Activated CD8-positive, alpha-beta memory T cell treated with anti-CD3 and anti-CD28 coated beads for 48 hours (primary cell): Measurements from ENCODE around the gene SEPTIN3.
"Not testable (repeated sequence)": the region's sequence is repeated elsewhere in the genome, so short reads cannot be mapped to it uniquely, and the experiment has no call there.

Experiments
- DNase-seq, 3 experiments: peaks; one replicate each; pipeline ENCODE4 v3.0.0-alpha.2; 2020; ENCODE audit warnings: low read depth in 2 of 3, low spot score in 2 of 3

Gene SEPTIN3

DNA sequence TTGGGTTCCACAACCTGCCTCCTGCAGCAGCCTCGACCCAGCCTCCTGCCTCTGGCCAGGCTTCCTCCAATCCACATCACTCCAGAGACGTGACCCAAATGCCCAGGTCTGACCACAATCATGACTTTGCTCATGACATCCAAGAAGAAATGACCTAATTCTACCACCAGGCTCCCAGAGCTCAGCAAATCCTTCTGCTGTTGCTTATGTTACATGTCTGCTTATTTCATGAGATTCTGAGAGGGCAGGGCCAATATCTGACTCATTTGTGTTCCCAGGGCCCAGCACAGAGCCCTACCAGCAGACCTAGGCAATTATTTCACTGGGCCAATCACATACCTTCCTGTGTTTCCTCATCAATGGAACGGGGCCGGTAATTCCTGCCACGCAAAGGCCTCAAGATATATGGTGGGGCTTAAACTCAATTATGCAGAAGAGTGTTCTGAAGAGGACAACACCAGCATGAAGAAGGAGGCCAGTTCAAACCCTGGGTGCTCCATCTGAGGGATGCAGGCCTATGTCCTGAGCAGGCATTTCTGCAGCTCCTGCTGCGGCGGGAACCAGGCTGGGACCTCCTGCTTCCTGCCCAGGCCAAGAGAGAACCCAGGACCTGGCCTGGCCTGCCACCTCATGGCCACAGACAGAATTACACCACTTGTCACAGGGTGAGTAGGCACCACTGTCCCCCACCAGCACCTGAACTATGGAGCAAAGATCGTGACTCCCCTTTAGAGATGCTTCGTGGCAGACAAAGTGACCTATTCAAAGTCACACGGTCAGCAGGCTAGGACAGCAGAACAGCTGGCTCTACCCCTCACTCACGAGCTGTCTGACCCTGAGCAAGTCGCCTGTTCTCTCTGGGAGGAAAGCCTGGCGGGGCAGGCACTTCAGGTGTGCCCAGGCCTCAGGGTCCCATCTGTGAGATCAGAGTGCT is 28.1 kb upstream of the SEPTIN3 start:
- peak in 2 of 3 experiments; percentile 54 to 60 for DNase-seq

DNA sequence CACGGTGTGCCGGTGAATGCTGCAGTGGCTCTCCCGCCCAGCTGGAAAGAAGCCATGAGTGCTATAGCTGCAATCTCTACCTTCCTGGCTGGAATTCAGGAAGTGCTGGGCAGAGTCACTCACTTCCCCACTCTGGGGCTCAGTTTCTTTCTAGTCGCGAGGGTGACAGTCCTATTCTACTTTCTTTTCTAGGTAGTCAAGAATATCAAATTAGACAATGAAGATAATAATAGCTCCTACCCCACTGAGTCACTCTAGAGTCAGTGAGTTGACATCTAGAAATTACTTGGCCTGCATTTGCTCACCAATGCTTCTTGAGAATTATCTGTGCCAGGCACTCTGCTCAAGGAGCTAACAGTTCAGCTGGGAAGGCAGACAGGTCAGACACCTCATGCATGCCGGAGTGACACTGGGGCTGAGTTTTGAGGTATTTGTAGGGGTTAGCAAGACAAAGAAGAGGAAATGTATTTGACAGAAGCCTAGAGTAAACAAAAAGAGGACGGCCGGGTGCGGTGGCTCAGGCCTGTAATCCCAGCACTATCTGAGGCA is 25.5 kb upstream of the SEPTIN3 start:
- no peak for DNase-seq

DNA sequence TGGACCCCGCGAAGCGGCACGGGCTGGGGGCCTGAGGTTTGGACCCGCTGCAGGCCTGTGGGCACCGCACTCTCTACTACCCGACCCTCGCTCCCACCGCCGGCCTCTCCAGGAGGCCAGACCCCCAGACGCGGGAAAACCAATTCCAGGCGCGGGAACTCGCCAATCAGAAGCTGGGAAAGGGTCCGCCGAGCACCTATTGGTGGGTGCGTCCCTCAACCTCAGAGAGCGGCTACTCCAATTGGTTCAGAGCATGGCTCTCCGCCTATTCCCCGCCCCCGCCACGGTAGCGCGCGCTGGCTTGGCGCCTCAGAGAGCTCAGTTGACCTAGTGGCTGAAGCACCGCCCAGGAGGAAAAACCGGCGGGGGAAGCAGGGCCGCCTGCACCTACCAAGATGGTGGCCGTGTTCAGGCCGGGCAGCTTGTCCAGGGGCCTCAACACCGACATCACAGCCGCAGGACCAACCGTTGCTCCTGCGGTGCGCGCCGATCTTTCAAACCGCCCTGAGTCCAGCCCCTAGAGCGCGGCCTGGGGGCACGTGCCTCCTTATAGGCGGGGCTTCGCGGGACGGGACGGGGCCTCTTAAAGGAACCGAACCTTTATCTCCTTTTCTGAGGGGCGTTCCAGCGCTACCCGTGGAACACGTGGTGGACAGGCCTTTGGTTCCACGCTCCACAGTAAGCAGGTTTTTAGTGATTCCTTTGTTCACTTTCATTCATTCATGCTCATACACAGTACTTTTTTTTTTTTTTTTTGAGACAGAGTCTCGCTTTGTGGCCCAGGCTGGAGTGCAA is 22.4 kb upstream of the SEPTIN3 start, which contains the start of gene CENPM:
CENPM (minus strand) TSS at position 524 of the 795 bp plus-strand sequence; CDS start at position 448, 76 bp downstream.
- peak; percentile 87 to 92 (median 90) for DNase-seq

DNA sequence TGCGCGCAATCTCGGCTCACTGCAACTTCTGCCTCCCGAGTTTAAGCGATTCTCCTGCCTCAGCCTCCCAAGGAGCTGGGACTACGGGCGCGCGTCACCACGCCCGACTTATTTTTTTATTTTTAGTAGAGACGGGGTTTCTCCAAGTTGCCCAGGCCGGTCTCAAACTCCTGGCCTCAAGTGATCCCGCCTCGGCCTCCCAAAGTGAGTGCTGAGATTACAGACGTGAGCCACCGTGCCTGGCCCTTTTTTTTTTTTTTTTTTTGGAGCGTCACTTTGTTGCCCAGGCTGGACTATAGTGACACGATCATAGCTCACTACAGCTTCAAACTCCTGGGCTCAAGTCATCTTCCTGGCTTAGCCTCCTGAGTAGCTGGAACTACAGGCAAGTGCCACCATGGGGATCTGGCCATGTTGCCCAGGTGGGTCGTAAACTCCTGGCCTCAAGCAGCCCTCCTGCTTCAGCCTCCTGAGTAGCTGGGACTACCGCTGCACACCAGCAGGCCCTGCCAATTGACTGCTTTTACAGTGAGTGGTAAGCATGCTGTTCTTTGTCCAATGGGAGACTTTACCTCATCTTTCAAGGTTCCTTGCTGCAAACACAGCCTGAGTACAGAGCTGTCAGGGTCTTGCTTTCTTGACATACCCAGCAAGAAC is 21.7 kb upstream of the SEPTIN3 start:
- no peak for DNase-seq

DNA sequence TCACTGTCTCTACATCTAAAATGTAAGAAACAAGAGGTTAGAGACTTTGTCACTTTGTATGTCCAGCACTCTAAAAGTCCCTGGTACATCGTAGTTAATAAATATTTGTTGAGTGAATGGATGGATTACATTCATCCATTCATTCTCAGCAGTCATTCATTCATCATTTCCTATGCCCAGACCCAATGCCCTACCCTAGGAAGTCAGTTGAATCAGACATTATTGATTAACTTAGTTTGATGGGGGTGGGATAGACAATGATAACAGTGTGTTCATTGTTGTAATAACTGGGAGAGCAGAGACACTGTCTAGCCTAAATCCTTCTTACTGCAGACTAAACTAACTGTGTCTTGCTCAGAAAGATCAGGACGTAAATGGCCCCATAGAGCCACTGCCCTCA is 21.1 kb upstream of the SEPTIN3 start:
- no peak for DNase-seq

DNA sequence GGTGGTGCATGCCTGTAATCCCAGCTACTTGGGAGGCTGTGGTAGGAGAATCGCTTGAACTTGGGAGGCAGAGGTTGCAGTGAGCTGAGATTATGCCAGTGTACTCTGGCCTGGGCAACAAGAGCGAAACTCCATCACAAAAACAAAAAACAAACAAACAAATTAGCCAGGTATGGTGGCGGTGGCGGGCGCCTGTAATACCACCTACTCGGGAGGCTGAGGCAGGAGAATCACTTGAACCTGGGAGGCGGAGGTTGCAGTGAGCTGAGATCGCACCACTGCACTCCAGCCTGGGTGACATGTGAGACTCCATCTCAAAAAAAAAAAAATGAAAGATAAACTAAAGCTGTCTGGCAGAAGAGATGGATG is 20.3 kb upstream of the SEPTIN3 start:
- DNase-seq: not testable (repeated sequence)

DNA sequence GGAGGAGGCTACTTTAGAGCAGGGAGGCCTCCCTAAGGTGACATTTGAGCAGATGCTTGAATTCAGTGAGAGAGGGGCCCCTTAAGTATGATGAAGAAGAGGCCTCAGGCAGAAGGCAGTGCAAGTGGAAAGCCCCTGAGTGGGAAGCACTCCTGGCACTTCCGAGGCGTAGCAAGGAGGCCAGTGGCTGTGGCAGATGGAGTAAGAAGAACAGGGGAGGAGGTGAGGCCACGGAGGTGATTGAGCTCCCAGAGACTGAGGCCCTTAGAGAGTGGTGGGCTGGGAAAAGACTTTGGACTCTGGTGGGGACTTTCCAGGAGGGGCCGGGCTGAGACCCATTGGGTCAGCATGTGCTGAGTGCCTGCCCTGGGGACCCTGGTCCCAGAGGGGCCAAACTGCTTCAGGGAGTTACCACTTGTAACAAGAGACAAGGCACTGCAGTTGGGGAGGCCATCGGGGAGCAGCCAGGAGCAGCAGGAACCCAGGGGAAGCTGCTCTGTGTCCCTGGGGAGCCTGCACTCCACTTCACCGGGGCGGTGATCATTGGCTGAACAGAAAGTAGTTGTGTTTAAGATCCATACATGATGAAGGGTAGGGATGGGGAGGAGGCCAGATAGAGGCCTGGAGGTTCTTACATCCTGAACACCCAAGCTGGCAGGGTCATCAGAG is 19.8 kb upstream of the SEPTIN3 start:
- no peak for DNase-seq

DNA sequence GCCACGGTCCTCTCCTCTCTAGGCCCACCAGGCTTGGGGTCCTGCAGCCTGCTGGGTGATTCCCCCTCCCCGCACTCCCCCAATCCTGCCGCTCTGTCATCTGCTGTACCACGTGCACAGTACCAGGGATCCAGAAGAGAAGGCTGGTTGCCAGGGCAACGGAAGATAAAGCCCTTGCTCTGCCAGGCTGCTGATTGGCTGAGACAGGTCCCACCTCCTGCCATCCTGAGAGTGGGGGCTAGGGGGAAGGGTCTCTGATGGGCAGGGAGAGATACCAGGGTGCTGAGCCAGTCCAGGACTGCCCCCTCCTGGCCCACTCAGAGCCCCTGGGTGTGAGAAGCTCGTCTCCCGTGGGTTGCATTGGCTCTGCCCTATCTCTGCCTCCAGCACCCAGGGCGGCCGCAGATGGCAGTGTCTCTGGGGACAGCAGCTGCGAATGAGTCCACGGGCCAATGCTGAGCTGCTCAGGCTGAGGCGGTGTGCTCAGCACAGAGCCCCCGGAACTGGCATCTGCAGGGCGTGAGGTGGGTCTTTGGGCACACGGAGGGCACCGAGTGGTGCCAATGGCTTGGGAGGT is 17.3 kb upstream of the SEPTIN3 start, which contains the start of gene SMIM45:
SMIM45 (plus strand) TSS at position 253 of the 577 bp plus-strand sequence.
- DNase-seq: no peak

DNA sequence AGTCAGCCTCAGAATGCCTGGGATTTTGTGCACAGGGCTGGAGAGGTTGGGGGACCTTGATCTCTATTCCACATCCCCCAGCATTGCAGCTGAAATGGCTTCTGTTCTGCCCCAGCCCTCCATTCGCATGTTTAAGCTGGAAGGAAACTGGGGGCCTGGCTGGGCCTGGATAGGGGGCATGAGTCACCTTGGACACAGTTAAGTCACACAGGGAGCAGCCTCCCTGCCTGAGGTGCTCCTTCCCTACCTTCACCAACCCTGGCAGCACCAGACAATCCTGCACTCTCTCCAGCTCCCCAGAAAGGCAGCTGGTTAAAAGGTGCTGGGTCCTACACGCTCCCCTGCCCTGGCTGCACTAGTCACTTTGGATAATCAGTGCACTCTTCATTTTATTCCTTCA is 16.5 kb upstream of the SEPTIN3 start:
- DNase-seq: no peak

DNA sequence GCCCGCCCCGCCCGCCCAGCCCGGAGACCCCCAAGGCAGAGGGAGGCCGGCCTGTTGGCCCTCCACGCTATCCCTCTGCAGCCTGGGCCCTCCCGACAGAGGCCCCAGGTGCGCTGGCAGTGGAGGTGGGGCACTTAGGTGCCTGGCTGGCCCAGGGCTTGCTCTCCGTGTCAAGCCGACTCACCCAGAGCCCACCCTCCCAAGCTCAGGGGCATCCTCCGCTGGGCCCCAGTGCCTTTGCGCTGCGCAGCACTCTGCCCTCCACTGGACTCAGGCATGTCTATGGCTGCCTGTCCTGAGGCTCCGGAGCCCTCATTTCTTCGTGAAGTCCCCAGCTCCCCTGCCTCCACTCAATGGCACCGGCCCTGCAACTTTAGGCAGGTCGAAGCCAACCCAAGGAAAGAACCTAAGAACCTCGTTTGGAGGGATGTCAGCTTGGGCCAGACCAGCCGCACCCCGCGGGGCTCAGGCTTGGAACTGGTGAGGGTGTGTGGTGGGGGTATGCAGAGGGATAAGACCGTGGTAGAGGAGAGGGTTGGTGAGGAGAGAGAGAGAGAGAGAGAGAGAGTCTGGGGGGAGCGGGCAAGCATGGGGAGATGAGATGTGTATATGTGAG is 11.2 kb upstream of the SEPTIN3 start:
- no peak for DNase-seq

DNA sequence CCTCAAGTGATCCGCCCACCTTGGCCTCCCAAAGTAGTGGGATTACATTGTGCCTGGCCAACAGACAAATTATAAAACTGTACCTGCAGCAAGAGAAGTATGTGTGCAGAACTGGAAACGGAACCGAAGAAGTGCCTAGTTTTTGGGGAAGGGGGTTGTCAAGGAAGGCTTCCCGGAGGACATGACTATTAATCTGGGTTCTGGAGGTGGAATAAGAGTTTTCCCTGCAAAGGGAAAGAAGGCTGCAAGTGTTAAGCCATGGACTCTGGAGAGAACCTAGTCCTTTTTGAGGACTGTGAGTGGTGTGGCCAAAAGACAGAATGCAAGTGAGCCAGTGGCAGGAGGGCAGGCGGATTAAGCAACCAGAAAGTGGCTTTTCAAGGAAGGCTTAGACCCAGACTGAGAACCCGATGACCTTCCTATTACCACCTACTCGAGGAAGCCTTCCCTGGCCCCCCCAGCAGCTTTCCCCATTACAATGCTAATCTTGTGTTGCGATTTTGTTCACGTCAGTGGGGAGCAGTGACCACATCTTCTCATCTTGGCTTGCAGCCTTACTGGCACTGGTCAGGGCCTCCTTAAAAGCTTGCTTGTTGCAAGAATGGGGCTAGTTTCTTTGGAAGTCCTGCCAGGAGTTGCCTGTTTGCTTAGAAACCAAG is 5.7 kb upstream of the SEPTIN3 start:
- DNase-seq: no peak

DNA sequence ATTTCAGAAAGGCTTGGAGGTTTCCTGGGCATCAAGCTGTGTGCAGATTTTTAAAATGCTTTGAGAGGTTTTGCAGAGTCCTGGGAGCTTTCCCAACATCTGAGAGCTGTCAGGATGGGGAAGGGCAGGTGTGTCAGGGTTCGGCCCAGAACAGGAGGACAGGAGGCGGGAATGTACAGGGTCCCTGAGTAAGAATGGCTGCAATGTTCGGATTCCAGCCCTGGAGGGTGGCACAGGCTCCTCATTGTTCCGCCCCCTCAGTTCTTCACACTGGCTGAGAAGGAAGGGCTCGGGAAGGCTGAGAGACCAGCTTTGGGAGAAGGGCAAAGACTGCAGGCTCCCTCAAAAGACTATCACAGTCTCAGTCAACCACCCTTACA is 5.1 kb upstream of the SEPTIN3 start:
- DNase-seq: no peak

DNA sequence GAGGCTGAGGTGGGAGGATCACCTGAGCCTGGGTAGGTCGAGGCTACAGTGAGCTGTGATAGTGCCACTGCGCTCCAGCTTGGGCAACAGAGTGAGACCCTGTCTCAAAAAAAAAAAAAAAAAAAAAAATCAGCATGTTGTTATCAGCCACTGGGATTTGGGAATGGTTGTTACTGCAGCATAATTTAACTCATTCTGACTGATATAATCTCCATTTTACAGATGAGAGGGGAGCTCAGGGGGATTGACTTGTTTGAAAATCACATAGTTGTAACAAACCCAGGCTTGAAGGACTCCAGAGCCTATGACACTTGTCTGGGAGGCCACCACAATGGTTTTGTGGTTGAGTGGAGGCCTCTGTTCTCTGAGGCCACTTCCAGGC is 3.0 kb upstream of the SEPTIN3 start:
- DNase-seq: no peak

DNA sequence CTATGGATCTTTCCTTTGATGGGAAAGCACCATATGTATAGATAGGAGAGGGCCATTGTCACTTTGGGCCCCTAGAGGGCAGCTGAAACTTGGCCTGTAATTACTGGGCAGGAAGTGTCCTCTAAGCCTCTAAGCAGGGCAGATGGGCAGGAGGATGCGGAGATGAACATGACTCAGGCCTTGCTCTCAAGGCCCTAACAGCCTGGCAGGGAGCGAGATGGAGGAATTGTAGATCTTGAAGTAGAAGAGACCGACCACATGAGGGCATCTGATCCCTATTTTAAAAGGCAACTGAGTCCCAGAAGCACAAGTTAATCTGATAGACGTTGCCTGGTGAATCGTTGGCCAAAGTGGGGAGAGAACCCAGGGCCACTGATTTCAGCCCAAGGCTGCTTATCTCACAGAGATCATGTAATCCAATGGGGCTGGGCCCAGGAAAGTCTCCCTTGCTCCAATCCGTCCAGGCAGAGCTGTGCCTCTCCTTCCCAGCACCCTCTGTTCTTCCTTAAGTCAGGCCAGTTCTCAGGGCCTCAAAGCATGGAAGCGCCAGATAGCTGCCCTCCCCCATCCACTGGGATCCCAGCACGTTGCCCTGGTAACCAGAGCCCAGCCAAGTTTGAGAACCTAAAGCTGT is 2.5 kb upstream of the SEPTIN3 start:
- no peak for DNase-seq

DNA sequence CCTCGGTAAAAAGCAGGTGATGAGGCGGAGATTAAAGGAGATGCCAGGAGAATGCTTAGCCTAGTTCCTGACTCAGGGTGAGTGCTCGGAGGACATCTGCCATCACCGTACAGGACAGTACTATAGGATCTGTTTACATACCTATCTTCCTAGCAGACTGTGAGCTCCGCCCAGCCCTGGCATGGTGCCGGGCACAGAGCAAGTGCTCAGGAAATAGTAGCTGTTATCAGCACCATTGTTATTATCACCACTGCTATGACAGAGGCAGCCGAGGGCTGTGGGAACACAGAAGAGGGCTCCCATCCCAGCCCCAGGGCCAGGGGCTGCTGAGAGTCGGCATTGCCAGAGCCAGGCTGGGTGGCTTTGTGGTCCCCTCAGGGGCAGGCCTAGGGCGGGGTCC is 642 bp upstream of the SEPTIN3 start:
- no peak for DNase-seq

DNA sequence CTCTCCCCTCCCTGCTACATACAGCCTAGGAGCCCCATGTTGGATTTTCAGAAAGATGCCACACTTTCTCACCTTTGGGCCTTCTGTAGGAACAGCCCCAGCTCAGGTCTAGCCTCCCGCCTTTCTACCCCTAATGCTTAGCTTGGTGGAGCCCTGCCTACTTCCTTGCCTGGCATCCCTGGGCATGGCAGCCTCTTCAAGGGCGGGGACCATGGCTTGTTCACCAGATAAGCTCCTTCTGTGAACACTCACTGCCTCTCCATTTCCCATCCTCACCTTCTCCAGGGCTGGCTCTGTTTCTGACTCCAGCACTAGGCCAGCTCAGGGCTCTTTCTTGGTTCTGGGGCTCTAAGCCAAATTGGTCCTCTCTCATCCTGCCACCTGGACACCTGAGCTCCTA is 1.4 kb downstream of the SEPTIN3 start:
- no peak for DNase-seq

DNA sequence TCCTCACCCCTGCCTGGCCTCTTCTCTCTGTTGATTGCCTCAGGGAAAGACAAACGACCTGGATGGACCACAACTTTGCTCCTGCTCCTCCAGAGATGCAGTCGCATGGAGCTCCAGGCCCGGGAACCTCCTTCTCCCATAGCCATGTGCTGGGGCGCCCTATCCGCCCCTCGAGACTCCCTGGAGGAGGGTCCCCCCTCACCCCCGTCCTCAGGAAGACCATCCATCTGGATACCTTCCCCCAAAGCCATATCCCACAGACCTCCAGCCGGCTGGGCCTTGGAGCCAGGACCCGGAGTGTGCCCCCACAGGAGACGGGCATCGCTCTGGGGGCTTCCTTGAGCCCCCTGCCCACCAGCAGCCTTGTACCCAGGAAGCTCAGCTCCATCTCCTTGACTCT is 2.2 kb downstream of the SEPTIN3 start:
- DNase-seq: no peak

DNA sequence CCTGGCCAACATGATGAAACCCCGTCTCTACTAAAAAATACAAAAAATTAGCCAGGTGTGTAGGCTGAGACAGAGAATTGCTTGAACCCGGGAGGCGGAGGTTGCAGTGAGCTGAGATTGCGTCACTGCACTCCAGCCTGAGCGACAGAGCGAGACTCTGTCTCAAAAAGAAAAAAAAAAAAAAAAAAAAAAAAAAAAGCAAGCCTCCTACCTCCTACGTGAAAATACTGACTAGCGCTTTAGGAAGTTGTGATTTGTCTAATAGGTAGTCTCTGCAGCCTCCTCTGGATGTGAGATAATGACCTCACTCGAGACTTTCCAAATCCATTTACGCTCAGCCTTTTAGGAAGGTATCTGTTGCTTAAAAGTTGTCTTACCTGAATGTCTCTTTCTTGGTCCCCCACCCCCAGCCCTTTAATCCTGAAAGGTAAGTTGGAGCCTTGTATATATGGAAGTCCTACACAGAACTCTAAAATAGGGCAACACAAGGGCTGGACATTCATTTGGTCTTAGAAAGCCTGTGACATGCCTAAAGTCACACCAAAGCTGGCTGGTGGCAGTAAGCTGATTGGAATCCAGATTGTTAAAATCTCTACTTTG is 5.5 kb downstream of the SEPTIN3 start:
- no peak for DNase-seq
